ENCODE data around the gene ARPC3.

DNA sequence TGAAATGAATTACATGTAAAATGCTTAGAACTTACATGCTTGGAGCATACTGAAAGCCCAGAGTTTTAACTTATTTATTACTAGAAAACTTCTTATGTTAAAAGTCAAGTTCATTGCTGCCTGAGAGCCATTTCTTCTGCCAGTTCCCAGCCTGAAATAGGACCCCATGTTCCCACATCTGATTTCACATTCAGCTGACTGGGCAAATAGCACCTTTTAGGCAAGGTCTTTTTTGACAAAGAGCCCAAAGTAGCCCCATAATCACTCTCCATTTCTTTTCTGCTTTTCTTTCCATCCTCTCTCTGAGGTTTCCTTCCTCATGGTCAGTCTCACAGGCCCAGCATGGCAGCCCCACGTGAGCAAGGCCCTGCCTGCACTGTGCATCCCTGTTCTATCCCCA lies 1.1 kb upstream of the ARPC3 start:
- TF ChIP-seq, protein P1, sequence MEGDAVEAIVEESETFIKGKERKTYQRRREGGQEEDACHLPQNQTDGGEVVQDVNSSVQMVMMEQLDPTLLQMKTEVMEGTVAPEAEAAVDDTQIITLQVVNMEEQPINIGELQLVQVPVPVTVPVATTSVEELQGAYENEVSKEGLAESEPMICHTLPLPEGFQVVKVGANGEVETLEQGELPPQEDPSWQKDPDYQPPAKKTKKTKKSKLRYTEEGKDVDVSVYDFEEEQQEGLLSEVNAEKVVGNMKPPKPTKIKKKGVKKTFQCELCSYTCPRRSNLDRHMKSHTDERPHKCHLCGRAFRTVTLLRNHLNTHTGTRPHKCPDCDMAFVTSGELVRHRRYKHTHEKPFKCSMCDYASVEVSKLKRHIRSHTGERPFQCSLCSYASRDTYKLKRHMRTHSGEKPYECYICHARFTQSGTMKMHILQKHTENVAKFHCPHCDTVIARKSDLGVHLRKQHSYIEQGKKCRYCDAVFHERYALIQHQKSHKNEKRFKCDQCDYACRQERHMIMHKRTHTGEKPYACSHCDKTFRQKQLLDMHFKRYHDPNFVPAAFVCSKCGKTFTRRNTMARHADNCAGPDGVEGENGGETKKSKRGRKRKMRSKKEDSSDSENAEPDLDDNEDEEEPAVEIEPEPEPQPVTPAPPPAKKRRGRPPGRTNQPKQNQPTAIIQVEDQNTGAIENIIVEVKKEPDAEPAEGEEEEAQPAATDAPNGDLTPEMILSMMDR (IDR thresholded peaks at IDR 0.05; ENCODE audit: insufficient read depth, low read depth, low read length): no peak
- no peak for TF ChIP-seq EZH2 (IDR thresholded peaks at IDR 0.05; ENCODE audit: insufficient read depth, low read length)
